ENCODE measurements around the gene XPO6. TPM values are rescaled to one million over a fixed set of nuclear protein-coding genes. Genes with fewer than 3 reads are reported as not detected.

Gene XPO6
- total and polyA plus RNA-seq, 12 donors: 61.1 to 194 (median 95.8) TPM

- DNase-seq: no peak
- H3K36me3 ChIP-seq (replicated peaks in 1 of 2): no peaks in the 10 kb centered on the region
- TF ChIP-seq CTCF (IDR thresholded peaks at IDR 0.05) (no peak), POLR2A (IDR thresholded peaks at IDR 0.05) (no peak)
- H3K27me3 ChIP-seq: peaks cover 31% of the 10 kb centered on the region
- no peaks in the 10 kb centered on the region for H3K9me3 ChIP-seq (replicated peaks in 1 of 3)
- H3K4me3 ChIP-seq: no peak overlapping the region
- no peak overlapping the region for H3K27ac ChIP-seq
- no peaks in the 10 kb centered on the region for H3K4me1 ChIP-seq (replicated peaks in 1 of 2)
- intact Hi-C loops (cut with DNase I): no loop called here
- 5 to 13% (median 10%) methylated on average over 4 to 39 of the region's 39 CpGs for whole genome bisulfite sequencing, 4 donors
Observed at GRCh38 chr16:28062261-28062846, 149.4 kb downstream of the XPO6 start.

- H3K9me3 ChIP-seq (replicated peaks in 1 of 3): no peaks in the 10 kb centered on the region
- H3K27me3 ChIP-seq: peaks cover 31% of the 10 kb centered on the region
- no peaks in the 10 kb centered on the region for H3K36me3 ChIP-seq (replicated peaks in 1 of 2)
- intact Hi-C loops (cut with DNase I): no loop called here
- H3K4me1 ChIP-seq (replicated peaks in 1 of 2): no peaks in the 10 kb centered on the region
- no peak for DNase-seq
- no peak overlapping the region for H3K4me3 ChIP-seq
- TF ChIP-seq CTCF (IDR thresholded peaks at IDR 0.05) (no peak), POLR2A (IDR thresholded peaks at IDR 0.05) (no peak)
- 74 to 80% (median 78%) methylated on average over 10 of the region's 10 CpGs for WGBS, 4 donors
- no peak overlapping the region for H3K27ac ChIP-seq
Observed at GRCh38 chr16:28061352-28062101, 150.2 kb downstream of the XPO6 start.

- H3K9me3 ChIP-seq (replicated peaks in 1 of 3): no peaks in the 10 kb centered on the region
- WGBS, 4 donors: 19 to 36% (median 26%) methylated on average over 12 of the region's 12 CpGs
- H3K27me3 ChIP-seq: peaks cover 31% of the 10 kb centered on the region
- no peak for DNase-seq
- no peaks in the 10 kb centered on the region for H3K36me3 ChIP-seq (replicated peaks in 1 of 2)
- TF ChIP-seq CTCF (IDR thresholded peaks at IDR 0.05) (no peak), POLR2A (IDR thresholded peaks at IDR 0.05) (no peak)
- H3K4me1 ChIP-seq (replicated peaks in 1 of 2): no peaks in the 10 kb centered on the region
- no peak overlapping the region for H3K27ac ChIP-seq
- H3K4me3 ChIP-seq: no peak overlapping the region
- intact Hi-C loops (cut with DNase I): loop anchor here (10.0 kb wide), 2 partner anchors 85 to 415 kb away; no protein-coding TSS in a partner anchor
Observed at GRCh38 chr16:28059841-28060575, 151.8 kb downstream of the XPO6 start.
